ENCODE results near the gene TET3. TPM values are rescaled to one million over a fixed set of nuclear protein-coding genes. Genes with fewer than 3 reads are reported as not detected.
A peak's percentile ranks its signal among the peaks of the same experiment; 100 is the strongest.

The TET3 gene
- total and polyA plus RNA-seq, 5 donors = 1.1 to 3.3 (median 2.6) TPM

GRCh38 chr2:73979686-73980085, 5.0 kb upstream of the TET3 start:
- H3K4me3 ChIP-seq (ENCODE audit: low read length) = no peak overlapping the region
- peaks cover 7% of the 10 kb centered on the region for H3K4me1 ChIP-seq (ENCODE audit: control insufficient read depth, insufficient read depth, low read length)
- ATAC-seq (no peak), DNase-seq (peak in 1 of 3 donors; percentile 18)
- no peak overlapping the region for H3K27ac ChIP-seq (ENCODE audit: low read length)
- intact Hi-C loops (cut with DNase I) = loop anchor here in 2 of 4 donors (10.0 kb wide), 3 partner anchors 45 to 155 kb away; partner anchors contain the start of genes DGUOK (in 1 of the 2) and STAMBP (in 1 of the 2)
- no peaks in the 10 kb centered on the region for H3K27me3 ChIP-seq (ENCODE audit: control insufficient read depth, insufficient read depth)
- no peaks in the 10 kb centered on the region for H3K9me3 ChIP-seq (ENCODE audit: control insufficient read depth, low read length)
- WGBS = 46% methylated on average over 3 of the region's 3 CpGs

GRCh38 chr2:73980566-73980965, 4.1 kb upstream of the TET3 start:
- Histone ChIP-seq H3K4me3 (ENCODE audit: low read length) (peak overlapping the region; percentile 46), H3K4me1 (ENCODE audit: control insufficient read depth, insufficient read depth, low read length) (peaks cover 7% of the 10 kb centered on the region), H3K27me3 (ENCODE audit: control insufficient read depth, insufficient read depth) (no peaks in the 10 kb centered on the region), H3K27ac (ENCODE audit: low read length) (no peak overlapping the region), H3K9me3 (ENCODE audit: control insufficient read depth, low read length) (no peaks in the 10 kb centered on the region)
- 57% methylated on average over 2 of the region's 2 CpGs for WGBS
- intact Hi-C loops (cut with DNase I) = loop anchor here in 2 of 4 donors (10.0 kb wide), 3 partner anchors 46 to 156 kb away; partner anchors contain the start of genes DGUOK (in 1 of the 2) and STAMBP (in 1 of the 2)
- ATAC-seq (no peak), DNase-seq (no peak)

- WGBS = 9% methylated on average over 31 of the region's 31 CpGs
- Histone ChIP-seq H3K9me3 (ENCODE audit: control insufficient read depth, low read length) (no peaks in the 10 kb centered on the region), H3K4me1 (ENCODE audit: control insufficient read depth, insufficient read depth, low read length) (peaks cover 7% of the 10 kb centered on the region), H3K27me3 (ENCODE audit: control insufficient read depth, insufficient read depth) (no peaks in the 10 kb centered on the region), H3K4me3 (ENCODE audit: low read length) (peak overlapping the region; percentile 46), H3K27ac (ENCODE audit: low read length) (no peak overlapping the region)
- ATAC-seq = peak; percentile 53 to 56
- intact Hi-C loops (cut with DNase I) = loop anchor here in 2 of 4 donors (10.0 kb wide), 3 partner anchors 47 to 157 kb away; partner anchors contain the start of genes DGUOK (in 1 of the 2) and STAMBP (in 1 of the 2)
- DNase-seq = peak; percentile 55 to 83 (median 79)
These were observed 3.4 kb upstream of the TET3 start for GRCh38 chr2:73981081-73982001.

GRCh38 chr2:73982140-73982617, 2.5 kb upstream of the TET3 start:
- 40% methylated on average over 7 of the region's 7 CpGs for WGBS
- H3K4me3 ChIP-seq (ENCODE audit: low read length) = no peak overlapping the region
- peaks cover 12% of the 10 kb centered on the region for H3K4me1 ChIP-seq (ENCODE audit: control insufficient read depth, insufficient read depth, low read length)
- DNase-seq (peak in 2 of 3 donors; percentile 64 to 69), ATAC-seq (peak; percentile 15 to 31)
- no peaks in the 10 kb centered on the region for H3K27me3 ChIP-seq (ENCODE audit: control insufficient read depth, insufficient read depth)
- no peak overlapping the region for H3K27ac ChIP-seq (ENCODE audit: low read length)
- intact Hi-C loops (cut with DNase I) = loop anchor here in 2 of 4 donors (10.0 kb wide), 3 partner anchors 47 to 157 kb away; partner anchors contain the start of genes DGUOK (in 1 of the 2) and STAMBP (in 1 of the 2)
- no peaks in the 10 kb centered on the region for H3K9me3 ChIP-seq (ENCODE audit: control insufficient read depth, low read length)

- Histone ChIP-seq H3K9me3 (ENCODE audit: control insufficient read depth, low read length) (no peaks in the 10 kb centered on the region), H3K27me3 (ENCODE audit: control insufficient read depth, insufficient read depth) (no peaks in the 10 kb centered on the region), H3K27ac (ENCODE audit: low read length) (no peak overlapping the region), H3K4me3 (ENCODE audit: low read length) (peak overlapping the region; percentile 96), H3K4me1 (ENCODE audit: control insufficient read depth, insufficient read depth, low read length) (peaks cover 14% of the 10 kb centered on the region)
- intact Hi-C loops (cut with DNase I) = loop anchor here in 2 of 4 donors (10.0 kb wide), 3 partner anchors 49 to 159 kb away; partner anchors contain the start of genes DGUOK (in 1 of the 2) and STAMBP (in 1 of the 2)
- DNase-seq (peak in 1 of 3 donors; percentile 69), ATAC-seq (peak; percentile 12 to 16)
- 37% methylated on average over 35 of the region's 35 CpGs for WGBS
These were observed 1.1 kb upstream of the TET3 start for GRCh38 chr2:73983322-73984202.

GRCh38 chr2:73984922-73985307, 205 bp downstream of the TET3 start:
- Histone ChIP-seq H3K9me3 (ENCODE audit: control insufficient read depth, low read length) (no peaks in the 10 kb centered on the region), H3K27me3 (ENCODE audit: control insufficient read depth, insufficient read depth) (no peaks in the 10 kb centered on the region), H3K27ac (ENCODE audit: low read length) (no peak overlapping the region), H3K4me1 (ENCODE audit: control insufficient read depth, insufficient read depth, low read length) (peaks cover 14% of the 10 kb centered on the region), H3K4me3 (ENCODE audit: low read length) (peak overlapping the region; percentile 96)
- under 1% methylated on average over 55 of the region's 58 CpGs for WGBS
- no peak for ATAC-seq
- DNase-seq = peak; percentile 50 to 87 (median 81)
- intact Hi-C loops (cut with DNase I) = loop anchor here in 2 of 4 donors (10.0 kb wide), 3 partner anchors 50 to 160 kb away; partner anchors contain the start of genes DGUOK (in 1 of the 2) and STAMBP (in 1 of the 2)

- peaks cover 14% of the 10 kb centered on the region for H3K4me1 ChIP-seq (ENCODE audit: control insufficient read depth, insufficient read depth, low read length)
- intact Hi-C loops (cut with DNase I) = loop anchor here in 2 of 4 donors (10.0 kb wide), 3 partner anchors 51 to 161 kb away; partner anchors contain the start of genes DGUOK (in 1 of the 2) and STAMBP (in 1 of the 2)
- H3K27me3 ChIP-seq (ENCODE audit: control insufficient read depth, insufficient read depth) = no peaks in the 10 kb centered on the region
- WGBS = 3% methylated on average over 53 of the region's 66 CpGs
- H3K27ac ChIP-seq (ENCODE audit: low read length) = no peak overlapping the region
- peak; percentile 52 to 86 (median 83) for DNase-seq
- ATAC-seq = peak; percentile 6 to 9
- no peaks in the 10 kb centered on the region for H3K9me3 ChIP-seq (ENCODE audit: control insufficient read depth, low read length)
- H3K4me3 ChIP-seq (ENCODE audit: low read length) = peak overlapping the region; percentile 96
These were observed 786 bp downstream of the TET3 start for GRCh38 chr2:73985308-73986084.

- no peak for ATAC-seq
- no peak overlapping the region for H3K27ac ChIP-seq (ENCODE audit: low read length)
- H3K4me1 ChIP-seq (ENCODE audit: control insufficient read depth, insufficient read depth, low read length) = peaks cover 14% of the 10 kb centered on the region
- intact Hi-C loops (cut with DNase I) = loop anchor here in 2 of 4 donors (10.0 kb wide), 3 partner anchors 51 to 161 kb away; partner anchors contain the start of genes DGUOK (in 1 of the 2) and STAMBP (in 1 of the 2)
- H3K9me3 ChIP-seq (ENCODE audit: control insufficient read depth, low read length) = no peaks in the 10 kb centered on the region
- no peaks in the 10 kb centered on the region for H3K27me3 ChIP-seq (ENCODE audit: control insufficient read depth, insufficient read depth)
- H3K4me3 ChIP-seq (ENCODE audit: low read length) = no peak overlapping the region
- WGBS = 94% methylated on average over 21 of the region's 21 CpGs
- DNase-seq = peak in 2 of 3 donors; percentile 45 to 53
These were observed 1.5 kb downstream of the TET3 start for GRCh38 chr2:73986085-73986681.
